SU-DHL-6 (cell line): Measurements from ENCODE around the gene MIOS.
"Not testable (repeated sequence)": the region's sequence is repeated elsewhere in the genome, so short reads cannot be mapped to it uniquely, and the experiment has no call there.

Experiments used
- H2AFZ ChIP-seq: fragments of 200-600 bp; sonication (generic); 2 replicates; pipeline ENCODE4 v1.6.1; 2014; ENCODE audit warnings: low read depth, mild to moderate bottlenecking, moderate library complexity, mixed read lengths, antibody characterized with exemption, low read length; ENCODE audit not compliant: severe bottlenecking
- H3F3A ChIP-seq: fragments of 200-600 bp; shearing (Covaris generic); 2 replicates; pipeline ENCODE4 v1.6.0; 2016; ENCODE audit warnings: antibody characterized with exemption, mild to moderate bottlenecking; ENCODE audit not compliant: insufficient read depth
- H3K27ac ChIP-seq: fragments of 200-600 bp; sonication (generic); 2 replicates; pipeline ENCODE4 v1.5.1; 2016; ENCODE audit warnings: low read depth, mild to moderate bottlenecking, low read length, moderate library complexity, mixed read lengths
- H3K27me3 ChIP-seq: fragments of 200-600 bp; sonication (generic), shearing (Covaris generic); 2 replicates; pipeline ENCODE4 v1.6.0; 2014; ENCODE audit warnings: mild to moderate bottlenecking, low read length
- H3K36me3 ChIP-seq: fragments of 200-600 bp; sonication (generic); 2 replicates; pipeline ENCODE4 v1.6.1; 2014; ENCODE audit warnings: mild to moderate bottlenecking, low read length, mixed read lengths
- H3K4me2 ChIP-seq: fragments of 300-600, 200-600 bp; shearing (Covaris generic), sonication (generic); 2 replicates; pipeline ENCODE4 v1.6.0; 2014; ENCODE audit warnings: low read length, low read depth, mild to moderate bottlenecking; ENCODE audit not compliant: poor library complexity, severe bottlenecking
- H3K4me3 ChIP-seq: fragments of 200-600 bp; sonication (generic); 2 replicates; pipeline ENCODE4 v1.5.1; 2014; ENCODE audit warnings: antibody characterized with exemption, low read length, mild to moderate bottlenecking, mixed read lengths; ENCODE audit not compliant: insufficient read depth, poor library complexity, severe bottlenecking
- H3K79me2 ChIP-seq: fragments of 200-600 bp; sonication (generic); 2 replicates; pipeline ENCODE4 v1.6.1; 2014; ENCODE audit warnings: mild to moderate bottlenecking, low read length, moderate library complexity; ENCODE audit not compliant: insufficient read depth
- H3K9ac ChIP-seq: fragments of 200-600 bp; sonication (generic); 2 replicates; pipeline ENCODE4 v1.7.0; 2014; ENCODE audit warnings: mild to moderate bottlenecking, low read length
- H3K9me2 ChIP-seq: fragments of 200-600 bp; sonication (generic); replicated peaks from 2 replicates; pipeline ENCODE4 v1.6.1; 2014; ENCODE audit warnings: low read length; ENCODE audit not compliant: insufficient read depth
- H3K9me3 ChIP-seq: fragments of 200-600 bp; sonication (generic); 2 replicates; pipeline ENCODE4 v1.6.1; 2014; ENCODE audit warnings: low read length, mixed read lengths; ENCODE audit not compliant: insufficient read depth
- H4K20me1 ChIP-seq: fragments of 200-600 bp; sonication (generic); 2 replicates; pipeline ENCODE4 v1.6.1; 2014; ENCODE audit warnings: low read depth, mild to moderate bottlenecking, antibody characterized with exemption, low read length, moderate library complexity, mixed read lengths
- EZH2phosphoT487 ChIP-seq: fragments of 200-600 bp; sonication (generic), shearing (Covaris generic); conservative IDR thresholded peaks from 2 replicates; pipeline ENCODE4 v1.6.1; 2018; ENCODE audit warnings: mild to moderate bottlenecking, antibody characterized with exemption, low read length, moderate library complexity, mixed read lengths
- TF ChIP-seq, protein P1 (sequence below): fragments of 200-600 bp; sonication (generic); IDR thresholded peaks from one replicate; pipeline ENCODE4 v1.5.1; 2017; ENCODE audit warnings: antibody characterized with exemption, mild to moderate bottlenecking, low read length, moderate library complexity; ENCODE audit not compliant: insufficient read depth, poor library complexity, severe bottlenecking

The MIOS gene

DNA sequence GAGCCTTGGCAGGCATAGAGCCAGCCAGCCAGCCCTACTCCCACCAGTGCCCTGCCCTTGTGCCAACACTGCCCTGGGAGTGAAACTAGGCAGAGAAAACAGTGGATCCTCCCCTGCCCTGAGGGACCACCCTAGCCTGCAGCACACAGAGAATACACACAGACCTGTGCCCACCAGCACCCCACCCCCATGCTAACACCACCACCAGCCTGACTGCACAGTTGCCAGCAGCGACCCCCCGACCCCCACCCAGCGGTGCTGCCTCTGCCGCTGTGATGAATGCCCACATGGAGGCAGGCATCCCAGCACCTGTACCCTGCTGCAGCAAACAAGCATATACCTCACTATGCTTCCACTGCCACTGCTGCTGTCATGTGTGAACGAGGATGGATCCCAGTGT lies 9.4 kb upstream of the MIOS start:
- no peak overlapping the region for H3K9ac ChIP-seq
- H3F3A ChIP-seq: no peaks in the 10 kb centered on the region
- no peaks in the 10 kb centered on the region for H3K79me2 ChIP-seq
- H3K27me3 ChIP-seq: no peaks in the 10 kb centered on the region
- no peak overlapping the region for H3K4me2 ChIP-seq
- H2AFZ ChIP-seq: no peak overlapping the region
- no peaks in the 10 kb centered on the region for H3K9me3 ChIP-seq
- no peaks in the 10 kb centered on the region for H4K20me1 ChIP-seq
- no peaks in the 10 kb centered on the region for H3K9me2 ChIP-seq
- no peak overlapping the region for H3K4me3 ChIP-seq
- no peak overlapping the region for H3K27ac ChIP-seq
- TF ChIP-seq, protein P1, sequence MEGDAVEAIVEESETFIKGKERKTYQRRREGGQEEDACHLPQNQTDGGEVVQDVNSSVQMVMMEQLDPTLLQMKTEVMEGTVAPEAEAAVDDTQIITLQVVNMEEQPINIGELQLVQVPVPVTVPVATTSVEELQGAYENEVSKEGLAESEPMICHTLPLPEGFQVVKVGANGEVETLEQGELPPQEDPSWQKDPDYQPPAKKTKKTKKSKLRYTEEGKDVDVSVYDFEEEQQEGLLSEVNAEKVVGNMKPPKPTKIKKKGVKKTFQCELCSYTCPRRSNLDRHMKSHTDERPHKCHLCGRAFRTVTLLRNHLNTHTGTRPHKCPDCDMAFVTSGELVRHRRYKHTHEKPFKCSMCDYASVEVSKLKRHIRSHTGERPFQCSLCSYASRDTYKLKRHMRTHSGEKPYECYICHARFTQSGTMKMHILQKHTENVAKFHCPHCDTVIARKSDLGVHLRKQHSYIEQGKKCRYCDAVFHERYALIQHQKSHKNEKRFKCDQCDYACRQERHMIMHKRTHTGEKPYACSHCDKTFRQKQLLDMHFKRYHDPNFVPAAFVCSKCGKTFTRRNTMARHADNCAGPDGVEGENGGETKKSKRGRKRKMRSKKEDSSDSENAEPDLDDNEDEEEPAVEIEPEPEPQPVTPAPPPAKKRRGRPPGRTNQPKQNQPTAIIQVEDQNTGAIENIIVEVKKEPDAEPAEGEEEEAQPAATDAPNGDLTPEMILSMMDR: no peak
- TF ChIP-seq EZH2phosphoT487: no peak
- H3K36me3 ChIP-seq: no peaks in the 10 kb centered on the region

DNA sequence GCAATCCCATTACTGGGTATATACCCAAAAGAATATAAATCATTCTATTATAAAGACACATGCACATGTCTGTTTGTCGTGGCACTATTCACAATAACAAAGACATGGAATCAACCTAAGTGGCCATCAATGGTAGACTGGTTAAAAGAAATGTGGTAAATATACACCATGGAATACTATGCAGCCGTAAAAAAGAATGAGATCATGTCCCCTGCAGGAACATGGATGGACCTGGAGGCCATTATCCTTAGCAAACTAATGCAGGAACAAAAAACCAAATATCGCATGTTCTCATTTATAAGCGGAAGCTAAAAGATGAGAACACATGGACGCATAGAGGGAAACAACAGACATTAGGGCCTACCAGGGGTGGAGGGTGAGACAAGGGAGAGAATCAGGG lies 5.1 kb upstream of the MIOS start:
- H3K79me2 ChIP-seq, H3K4me3 ChIP-seq, H3K9me2 ChIP-seq, H3K27me3 ChIP-seq, H3K4me2 ChIP-seq, H3K36me3 ChIP-seq, H3K9me3 ChIP-seq, H3F3A ChIP-seq, H3K9ac ChIP-seq, H4K20me1 ChIP-seq, H2AFZ ChIP-seq, H3K27ac ChIP-seq: not testable (repeated sequence)

DNA sequence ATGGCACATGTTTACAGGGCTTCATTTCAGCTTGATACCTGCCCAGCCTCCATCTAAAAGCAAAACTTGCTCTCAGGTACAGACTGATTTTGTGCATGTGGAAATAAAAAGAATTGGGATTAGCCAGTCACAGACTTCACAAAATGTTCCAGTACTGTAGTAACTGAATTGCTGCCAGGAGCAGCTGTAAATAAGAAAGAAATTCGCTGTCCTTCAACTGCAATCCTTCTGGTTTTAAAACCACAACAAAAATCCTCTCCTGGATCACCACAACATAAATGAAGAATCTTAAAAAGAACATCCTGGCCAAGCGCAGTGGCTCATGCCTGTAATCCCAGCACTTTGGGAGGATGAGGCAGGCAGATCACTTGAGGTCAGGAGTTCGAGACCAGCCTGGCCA lies 3.9 kb upstream of the MIOS start:
- H3F3A ChIP-seq: peaks cover 5% of the 10 kb centered on the region; the same call in 1 of the 2 replicates
- no peak overlapping the region for H3K4me3 ChIP-seq
- H3K27me3 ChIP-seq: no peaks in the 10 kb centered on the region
- H2AFZ ChIP-seq: no peak overlapping the region
- no peak for TF ChIP-seq EZH2phosphoT487
- TF ChIP-seq, protein P1: no peak
- no peak overlapping the region for H3K4me2 ChIP-seq
- H3K9me3 ChIP-seq: no peaks in the 10 kb centered on the region
- H3K9ac ChIP-seq: no peak overlapping the region
- H4K20me1 ChIP-seq: no peaks in the 10 kb centered on the region
- H3K9me2 ChIP-seq: no peaks in the 10 kb centered on the region
- H3K27ac ChIP-seq: no peak overlapping the region
- no peaks in the 10 kb centered on the region for H3K36me3 ChIP-seq
- peaks cover 7% of the 10 kb centered on the region for H3K79me2 ChIP-seq

DNA sequence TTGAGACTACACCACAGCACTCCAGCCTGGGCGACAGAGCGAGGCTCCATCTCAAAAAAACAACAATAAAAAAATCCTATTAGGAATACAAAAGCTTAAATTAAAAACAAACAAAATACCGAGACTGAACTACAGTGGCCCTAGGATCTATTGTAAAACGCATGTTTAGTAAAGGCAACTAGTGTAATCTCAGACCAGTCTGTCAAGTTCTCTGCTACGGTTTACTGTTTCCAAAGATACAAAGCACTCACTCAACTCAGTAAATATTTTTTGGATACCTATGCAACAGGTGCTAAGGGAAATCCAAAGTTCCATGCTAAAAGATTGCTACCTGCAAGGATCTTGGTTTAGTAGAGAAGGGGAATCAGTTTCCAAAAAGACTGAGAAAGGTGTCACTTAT lies 3.4 kb upstream of the MIOS start:
- no peak overlapping the region for H3K4me2 ChIP-seq
- TF ChIP-seq, protein P1: no peak
- TF ChIP-seq EZH2phosphoT487: no peak
- H3K4me3 ChIP-seq: no peak overlapping the region

More for the DNA sequence above, 3.4 kb upstream of the MIOS start:
- H3F3A ChIP-seq: peaks cover 11% of the 10 kb centered on the region; the same call in 1 of the 2 replicates
- no peaks in the 10 kb centered on the region for H4K20me1 ChIP-seq
- no peak overlapping the region for H2AFZ ChIP-seq
- H3K27me3 ChIP-seq: no peaks in the 10 kb centered on the region
- H3K36me3 ChIP-seq: no peaks in the 10 kb centered on the region
- H3K27ac ChIP-seq: no peak overlapping the region
- H3K79me2 ChIP-seq: peaks cover 12% of the 10 kb centered on the region
- no peaks in the 10 kb centered on the region for H3K9me3 ChIP-seq
- no peaks in the 10 kb centered on the region for H3K9me2 ChIP-seq
- no peak overlapping the region for H3K9ac ChIP-seq
